Subcutaneous adipose tissue (tissue), 4 donors: ENCODE data around the gene SLC18A3. TPM values are rescaled to one million over a fixed set of nuclear protein-coding genes. Genes with fewer than 3 reads are reported as not detected.

ENCODE experiments used
- CTCF ChIP-seq: fragments of 450-650 bp; IDR thresholded peaks from one replicate; pipeline ENCODE4 v1.5.1; 2016; ENCODE audit warnings: low read depth, mild to moderate bottlenecking, control low read depth, antibody characterized with exemption, moderate library complexity
- total RNA-seq, 4 donors: library from RNA; depleted of rRNA; stranded (reverse); fragments of >200 nt; gene quantifications; one replicate each; pipeline ENCODE4 v1.1.0, GENCODE V29; 2016

The SLC18A3 gene
- total RNA-seq, 4 donors from 2014 or later = not detected

DNA sequence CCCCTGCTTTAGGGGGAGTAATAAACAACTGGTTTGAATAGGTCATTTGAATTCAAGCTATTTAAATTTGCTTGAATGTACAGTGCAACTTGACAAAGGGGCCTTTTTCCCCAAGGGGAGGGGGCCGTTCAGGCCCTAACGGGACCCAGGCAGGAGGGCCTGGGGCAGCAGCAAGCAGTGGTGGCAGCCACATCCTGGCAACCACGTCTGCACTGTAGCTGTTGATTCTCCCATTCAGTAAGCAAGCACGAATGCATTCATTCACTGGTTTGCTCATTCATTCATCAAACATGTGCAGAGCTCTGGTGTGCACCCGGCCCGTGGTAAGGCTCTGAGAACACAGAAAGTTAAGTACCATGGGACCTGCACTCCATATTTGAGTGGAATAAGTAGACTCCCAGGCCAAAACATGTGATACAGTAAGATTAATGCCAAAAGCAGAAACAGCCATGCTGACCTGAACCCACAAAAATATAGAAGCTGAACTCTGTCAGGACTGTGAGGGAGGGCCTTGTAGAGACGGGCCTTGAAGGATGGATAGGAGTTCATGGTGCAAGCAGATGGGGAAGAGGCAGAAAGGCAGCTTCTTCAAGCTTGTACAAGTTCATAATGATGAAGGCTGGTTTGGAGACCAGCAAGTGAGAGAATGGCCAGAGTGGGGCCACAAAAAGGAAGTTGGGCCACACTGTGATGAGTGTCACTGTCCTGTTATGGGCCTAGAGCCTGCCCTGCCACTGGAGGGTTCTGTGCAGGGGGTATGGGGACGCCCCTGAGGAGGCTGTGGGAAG is 40.0 kb downstream of the SLC18A3 start:
- no peak for TF ChIP-seq CTCF

DNA sequence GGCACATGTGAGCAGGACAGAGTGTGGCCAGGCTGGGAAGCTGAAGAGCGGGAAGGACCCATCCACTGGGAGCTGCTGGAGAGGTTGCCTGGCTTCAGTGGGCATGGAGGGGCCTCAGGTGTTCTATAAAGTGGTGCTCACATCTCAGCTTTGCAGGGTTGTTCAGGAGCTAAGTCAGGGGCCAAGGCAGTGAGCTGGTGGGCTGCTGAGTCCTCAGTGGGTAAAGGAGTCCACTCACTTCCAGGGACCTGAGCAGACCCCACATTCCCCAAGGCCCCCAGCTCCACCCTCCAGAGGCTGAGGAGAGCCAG is 40.6 kb downstream of the SLC18A3 start:
- TF ChIP-seq CTCF = no peak

GRCh38 chr10:49651039-49651835 is 41.1 kb downstream of the SLC18A3 start:
- no peak for TF ChIP-seq CTCF

DNA sequence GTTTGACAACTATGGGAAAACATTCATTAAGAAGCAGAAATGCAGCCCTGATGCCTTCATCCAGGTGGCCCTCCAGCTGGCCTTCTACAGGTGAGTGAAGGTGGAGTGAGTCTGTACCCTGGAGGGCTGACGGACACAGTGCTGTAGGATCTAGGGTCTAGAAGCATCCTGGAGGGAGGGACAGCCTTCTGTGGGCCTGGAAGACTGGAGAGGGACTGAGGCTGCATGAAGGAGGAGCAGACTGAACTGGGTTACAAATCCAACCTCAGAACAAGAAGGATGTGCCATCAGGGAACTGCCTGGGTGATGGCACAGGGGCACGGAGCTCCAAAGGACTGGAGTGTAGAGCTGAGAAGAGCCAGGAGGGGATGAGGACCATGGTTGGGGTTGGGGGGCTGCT is 41.8 kb downstream of the SLC18A3 start:
- no peak for TF ChIP-seq CTCF

DNA sequence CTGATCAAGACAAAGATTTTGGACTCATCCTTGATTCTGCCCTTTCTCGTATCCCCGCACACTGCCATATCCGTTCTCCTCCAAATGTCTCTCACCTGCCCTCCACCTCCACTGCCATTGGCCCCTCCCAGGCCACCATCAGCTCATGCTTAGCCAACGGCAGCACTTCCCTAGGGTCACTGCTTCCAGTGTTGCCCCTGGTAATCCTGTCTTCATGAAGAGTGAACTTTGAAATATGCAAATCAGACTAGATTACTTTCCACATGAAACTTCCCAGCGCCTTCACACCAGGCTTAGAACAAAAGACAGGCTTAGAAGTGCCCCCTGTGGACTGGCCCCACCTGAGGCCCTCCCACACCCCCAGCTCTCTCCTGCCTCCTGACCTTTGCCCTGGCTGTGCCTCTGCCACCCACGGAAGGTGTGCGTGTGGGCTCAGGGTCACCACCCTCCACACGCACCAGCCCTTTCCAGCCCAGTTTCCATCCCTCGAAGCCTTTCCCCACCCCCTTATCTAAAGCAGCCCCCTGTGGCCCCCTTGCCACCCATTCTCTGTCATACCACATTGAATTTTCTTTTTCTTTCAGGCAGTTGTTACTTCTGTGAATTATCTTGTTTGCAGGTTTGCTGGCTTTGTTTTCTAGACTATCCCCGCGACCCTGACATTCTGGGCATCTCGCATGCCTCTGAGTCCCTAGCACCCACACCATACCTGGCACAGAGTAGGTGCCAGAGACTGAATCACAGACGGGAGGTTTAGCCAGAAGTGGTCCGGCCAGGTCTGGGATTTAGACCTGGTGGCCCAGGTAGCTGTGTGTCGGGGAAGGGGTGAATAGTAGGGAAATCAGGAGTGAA is 42.5 kb downstream of the SLC18A3 start:
- no peak for TF ChIP-seq CTCF

DNA sequence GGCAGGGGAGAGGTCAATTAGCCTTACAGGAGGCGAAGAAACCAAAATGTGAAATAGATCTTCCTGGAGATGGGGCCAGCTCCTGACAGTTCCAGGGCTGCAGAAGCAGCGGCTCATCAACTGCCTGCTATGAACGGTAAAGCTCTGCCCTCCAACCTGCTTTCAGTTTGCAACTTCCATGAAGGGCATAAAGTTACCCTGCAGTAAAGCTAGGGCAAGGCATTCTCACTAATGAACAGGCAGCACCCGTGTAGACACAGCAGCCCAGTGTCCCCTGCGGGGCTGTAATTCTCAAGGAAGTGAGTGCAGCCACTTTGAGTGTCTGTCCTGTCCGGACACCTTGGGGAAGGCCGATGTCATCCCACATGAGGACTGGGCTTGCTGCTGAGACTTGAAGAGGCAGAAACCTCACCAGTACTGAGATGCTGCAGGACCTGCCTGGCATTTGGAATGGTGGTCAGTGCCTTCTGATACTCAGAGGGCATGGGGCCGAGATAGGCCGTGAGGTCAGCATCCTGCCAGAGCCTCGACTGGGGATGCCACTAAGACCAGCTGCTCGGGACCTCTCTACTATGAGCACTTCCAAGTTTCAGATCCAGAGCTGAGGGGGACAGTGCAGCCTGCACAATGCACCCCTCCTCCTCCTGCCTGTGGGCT is 43.3 kb downstream of the SLC18A3 start:
- TF ChIP-seq CTCF = no peak
